Suprapubic skin (tissue), 4 donors: ENCODE data around the gene DROSHA.

Experiments
- CTCF ChIP-seq, 2 donors: fragments of 200-600 bp in 1 of 2; fragments of 450-650 bp in 1 of 2; sonication (generic) in 1 of 2; IDR thresholded peaks; one replicate each; pipeline ENCODE4 v1.5.1; 2016 to 2019; ENCODE audit warnings: antibody characterized with exemption in 2 of 2, mild to moderate bottlenecking in 1 of 2, moderate library complexity in 1 of 2
- POLR2A ChIP-seq, 2 donors: fragments of 450-650 bp; IDR thresholded peaks; one replicate each; pipeline ENCODE4 v1.6.1; 2017; ENCODE audit warnings: antibody characterized with exemption in 2 of 2, mild to moderate bottlenecking in 2 of 2, moderate library complexity in 2 of 2
- POLR2AphosphoS5 ChIP-seq, 3 donors: sonication (generic); formaldehyde crosslinking; IDR thresholded peaks; one replicate each; pipeline ENCODE4 v1.6.1; 2017; ENCODE audit warnings: antibody characterized with exemption in 3 of 3

- TF ChIP-seq CTCF (IDR thresholded peaks at IDR 0.05) (no peak), POLR2AphosphoS5 (IDR thresholded peaks at IDR 0.05) (no peak), POLR2A (IDR thresholded peaks at IDR 0.05) (no peak)
Measured at GRCh38 chr5:31375999-31376720, 155.7 kb downstream of the DROSHA start.
